Esophagus squamous epithelium (tissue), 4 donors: ENCODE results near the gene IGDCC3.

Experiments
- CTCF ChIP-seq, 6 experiments: fragments of 450-650 bp in 4 of 6; fragments of 200-600 bp in 2 of 6; sonication (generic) in 2 of 6; IDR thresholded peaks; one replicate each; pipeline ENCODE4 v1.5.1; 2016 to 2019; ENCODE audit warnings: antibody characterized with exemption in 6 of 6, mild to moderate bottlenecking in 4 of 6, moderate library complexity in 4 of 6
- POLR2A ChIP-seq, 4 donors: fragments of 450-650 bp; IDR thresholded peaks; one replicate each; pipeline ENCODE4 v1.6.1; 2017; ENCODE audit warnings: antibody characterized with exemption in 4 of 4, mild to moderate bottlenecking in 4 of 4, moderate library complexity in 3 of 4

- TF ChIP-seq CTCF (IDR thresholded peaks at IDR 0.05) (no peak), POLR2A (IDR thresholded peaks at IDR 0.05) (no peak)
Measured at GRCh38 chr15:65374334-65374733, 3.5 kb downstream of the IGDCC3 start.
